Breast epithelium (tissue), 4 donors: Measurements from ENCODE around the gene MSL1. TPM values are rescaled to one million over a fixed set of nuclear protein-coding genes. Genes with fewer than 3 reads are reported as not detected.

Source experiments
- DNase-seq, 2 donors: peaks; one replicate each; pipeline ENCODE4 v3.0.0-alpha.2; 2019; ENCODE audit warnings: low spot score in 2 of 2
- H3K27ac ChIP-seq, 2 donors: fragments of 200-600 bp; sonication (generic) in 1 of 2; one replicate each; pipeline ENCODE4 v1.5.1; 2016 to 2019; ENCODE audit warnings: mild to moderate bottlenecking in 1 of 2
- H3K27me3 ChIP-seq, 2 donors: fragments of 200-600 bp; sonication (generic) in 1 of 2; one replicate each; pipeline versions ENCODE4 v1.5.1 to v1.6.0; 2017 to 2019; ENCODE audit warnings: control low read depth in 1 of 2, mild to moderate bottlenecking in 1 of 2
- H3K36me3 ChIP-seq: fragments of 200-600 bp; one replicate; pipeline ENCODE4 v1.5.1; 2019
- H3K4me1 ChIP-seq, 2 donors: fragments of 200-600 bp; sonication (generic); one replicate each; pipeline ENCODE4 v1.5.1; 2016 to 2019; ENCODE audit warnings: control low read depth in 1 of 2
- H3K4me3 ChIP-seq, 3 donors: fragments of 200-600 bp; sonication (generic); 1 replicate in 2 of 3; 2 replicates in 1 of 3; pipeline ENCODE4 v1.5.1; 2016 to 2019; ENCODE audit warnings: mild to moderate bottlenecking in 3 of 3, moderate library complexity in 2 of 3
- H3K9me3 ChIP-seq, 2 donors: fragments of 200-600 bp; sonication (generic) in 1 of 2; one replicate each; pipeline ENCODE4 v1.5.1; 2016 to 2019; ENCODE audit warnings: control low read depth in 1 of 2
- CTCF ChIP-seq, 3 donors: fragments of 450-650 bp; IDR thresholded peaks; one replicate each; pipeline ENCODE4 v1.5.1; 2016 to 2017; ENCODE audit warnings: antibody characterized with exemption in 3 of 3, mild to moderate bottlenecking in 3 of 3, moderate library complexity in 3 of 3
- POLR2A ChIP-seq: fragments of 450-650 bp; IDR thresholded peaks from one replicate; pipeline ENCODE4 v1.6.1; 2016; ENCODE audit warnings: antibody characterized with exemption, mild to moderate bottlenecking, moderate library complexity
- POLR2AphosphoS5 ChIP-seq, 3 donors: sonication (generic); formaldehyde crosslinking; IDR thresholded peaks; one replicate each; pipeline ENCODE4 v1.6.1; 2017; ENCODE audit warnings: antibody characterized with exemption in 3 of 3
- intact Hi-C: fragments of 100-400 bp; cut with DNase I; formaldehyde crosslinking; loops from one replicate; pipeline ENCODE4 v1.15.1; 2023; ENCODE audit warnings: low total_unique reads
- total RNA-seq, 3 donors: library from RNA; depleted of rRNA; stranded (reverse); fragments of >200 nt; gene quantifications; one replicate each; pipeline ENCODE4 v1.1.0, GENCODE V29; 2016

The MSL1 gene
- total RNA-seq, 3 donors from 2014 or later: 49.3 to 79.3 (median 78.2) TPM

GRCh38 chr17:40174514-40174913 lies 52.7 kb downstream of the MSL1 start:
- Histone ChIP-seq H3K4me3 (no peak overlapping the region), H3K27me3 (no peaks in the 10 kb centered on the region), H3K36me3 (no peaks in the 10 kb centered on the region), H3K9me3 (no peaks in the 10 kb centered on the region), H3K27ac (no peak overlapping the region), H3K4me1 (peaks cover 0 to 2% of the 10 kb centered on the region in 2 donors)
- intact Hi-C loops: loop anchor here (10.0 kb wide), 1 partner anchor 120 kb away; the partner anchor contains the start of gene MED24
- DNase-seq: no peak
- no peak for TF ChIP-seq CTCF (IDR thresholded peaks at IDR 0.05)
- TF ChIP-seq POLR2AphosphoS5 (IDR thresholded peaks at IDR 0.05): no peak
- TF ChIP-seq POLR2A: no peak

- Histone ChIP-seq H3K4me1 (peaks cover 0 to 5% of the 10 kb centered on the region in 2 donors), H3K36me3 (no peaks in the 10 kb centered on the region), H3K27me3 (no peaks in the 10 kb centered on the region), H3K4me3 (no peak overlapping the region), H3K9me3 (no peaks in the 10 kb centered on the region), H3K27ac (peak overlapping the region; percentile 62 to 69)
- TF ChIP-seq POLR2AphosphoS5 (IDR thresholded peaks at IDR 0.05) (no peak), POLR2A (no peak), CTCF (IDR thresholded peaks at IDR 0.05) (no peak)
- DNase-seq: no peak
- intact Hi-C loops: loop anchor here (10.0 kb wide), 1 partner anchor 121 kb away; the partner anchor contains the start of gene MED24
Observed at GRCh38 chr17:40175928-40176753, 54.4 kb downstream of the MSL1 start.

- intact Hi-C loops: loop anchor here (10.0 kb wide), 1 partner anchor 122 kb away; the partner anchor contains the start of gene MED24
- Histone ChIP-seq H3K9me3 (no peaks in the 10 kb centered on the region), H3K4me3 (peak overlapping the region in 2 of 3 donors; percentile 64 to 68), H3K27me3 (no peaks in the 10 kb centered on the region), H3K36me3 (no peaks in the 10 kb centered on the region), H3K4me1 (peaks cover 0 to 5% of the 10 kb centered on the region in 2 donors), H3K27ac (peak overlapping the region; percentile 62 to 69)
- DNase-seq: peak in 1 of 2 donors; percentile 81
- no peak for TF ChIP-seq CTCF (IDR thresholded peaks at IDR 0.05)
- TF ChIP-seq POLR2AphosphoS5 (IDR thresholded peaks at IDR 0.05): no peak
- TF ChIP-seq POLR2A: no peak
Observed at GRCh38 chr17:40176754-40177110, 55.0 kb downstream of the MSL1 start.

- TF ChIP-seq CTCF (IDR thresholded peaks at IDR 0.05) (no peak), POLR2AphosphoS5 (IDR thresholded peaks at IDR 0.05) (no peak), POLR2A (no peak)
- Histone ChIP-seq H3K36me3 (no peaks in the 10 kb centered on the region), H3K9me3 (no peaks in the 10 kb centered on the region), H3K27ac (peak within 1 kb of the TSS; percentile 62 to 69), H3K4me1 (peaks cover 0 to 5% of the 10 kb centered on the region in 2 donors), H3K27me3 (no peaks in the 10 kb centered on the region), H3K4me3 (peak within 1 kb of the TSS; percentile 41 to 68 (median 64))
- peak; percentile 72 to 82 for DNase-seq
- intact Hi-C loops: loop anchor here (10.0 kb wide), 1 partner anchor 123 kb away; the partner anchor contains the start of gene MED24
Observed at GRCh38 chr17:40177275-40177874, 55.6 kb downstream of the MSL1 start, which contains the start of gene RAPGEFL1. Gene RAPGEFL1, plus strand, starts transcription at chr17:40177470. Its CDS starts 392 bp downstream, at chr17:40177862.
